HEK293 (cell line): ENCODE results near the gene ADM2.

Source experiments
- CTCF ChIA-PET: fragments of 350-600 bp; formaldehyde crosslinking; extraction: SDS; loops from one replicate; lab custom pipeline; 2021; ENCODE audit warnings: antibody characterized with exemption; lab: Yijun Ruan, JAX
- POLR2A ChIA-PET: fragments of 300-600 bp; formaldehyde crosslinking; extraction: SDS; loops from one replicate; lab custom pipeline; 2020; ENCODE audit warnings: antibody characterized with exemption, inconsistent platforms; lab: Yijun Ruan, JAX
- H3K27ac ChIP-seq: fragments of 200-500 bp; sonication (Bioruptor generic); 2 replicates; pipeline ENCODE4 v1.5.1; 2014; ENCODE audit warnings: low read depth, low read length, control low read depth, inconsistent platforms; ENCODE audit errors: extremely low read depth
- H3K36me3 ChIP-seq, 2 experiments: fragments of 200-500 bp in 1 of 2; sonication (Bioruptor generic) in 1 of 2; 1 replicate in 1 of 2; 2 replicates in 1 of 2; pipeline ENCODE4 v1.5.1; 2014 to 2017; ENCODE audit warnings: inconsistent platforms in 2 of 2, low read length in 2 of 2; ENCODE audit not compliant: control insufficient read depth in 2 of 2, insufficient read depth in 1 of 2
- H3K4me1 ChIP-seq: fragments of 200-500 bp; sonication (Bioruptor generic); 2 replicates; pipeline ENCODE4 v1.5.1; 2014; ENCODE audit warnings: mild to moderate bottlenecking, low read length, inconsistent platforms; ENCODE audit not compliant: control insufficient read depth, insufficient read depth
- H3K4me3 ChIP-seq: 2 replicates; pipeline ENCODE4 v1.5.1; 2011; ENCODE audit warnings: low read depth, mild to moderate bottlenecking, control low read depth, low read length, moderate library complexity
- H3K9me3 ChIP-seq: fragments of 200-500 bp; sonication (Bioruptor generic); 2 replicates; pipeline ENCODE4 v1.5.1; 2014; ENCODE audit warnings: low read depth, low read length, inconsistent platforms; ENCODE audit not compliant: control insufficient read depth, insufficient read depth
- BCL11A ChIP-seq: fragments of 450-650 bp; formaldehyde crosslinking; IDR thresholded peaks from 2 replicates; pipeline ENCODE4 v1.5.1; 2016; ENCODE audit warnings: low read depth, missing biosample characterization, missing genetic modification characterization
- GLIS1 ChIP-seq: fragments of 450-650 bp; formaldehyde crosslinking; IDR thresholded peaks from 2 replicates; pipeline ENCODE4 v1.5.1; 2016; ENCODE audit warnings: missing biosample characterization, missing genetic modification characterization
- GLIS2 ChIP-seq: fragments of 450-650 bp; formaldehyde crosslinking; IDR thresholded peaks from 2 replicates; pipeline ENCODE4 v1.5.1; 2016; ENCODE audit warnings: missing biosample characterization, missing genetic modification characterization
- KLF7 ChIP-seq: fragments of 450-650 bp; formaldehyde crosslinking; IDR thresholded peaks from 2 replicates; pipeline ENCODE4 v1.5.1; 2016; ENCODE audit warnings: missing biosample characterization, missing genetic modification characterization, borderline replicate concordance
- KLF8 ChIP-seq: fragments of 450-650 bp; formaldehyde crosslinking; IDR thresholded peaks from 2 replicates; pipeline ENCODE4 v1.5.1; 2016; ENCODE audit warnings: missing biosample characterization, missing genetic modification characterization
- KLF9 ChIP-seq: fragments of 450-650 bp; formaldehyde crosslinking; IDR thresholded peaks from 2 replicates; pipeline ENCODE4 v1.5.1; 2016; ENCODE audit warnings: missing biosample characterization, missing genetic modification characterization, low read depth
- REPIN1 ChIP-seq: fragments of 450-650 bp; formaldehyde crosslinking; IDR thresholded peaks from 2 replicates; pipeline ENCODE4 v1.5.1; 2017; ENCODE audit warnings: missing biosample characterization, missing genetic modification characterization, low read depth
- SP2 ChIP-seq: fragments of 450-650 bp; formaldehyde crosslinking; IDR thresholded peaks from 2 replicates; pipeline ENCODE4 v1.5.1; 2016; ENCODE audit warnings: missing biosample characterization, missing genetic modification characterization
- ZBTB17 ChIP-seq: fragments of 450-650 bp; formaldehyde crosslinking; IDR thresholded peaks from 2 replicates; pipeline ENCODE4 v1.5.1; 2016; ENCODE audit warnings: missing biosample characterization, missing genetic modification characterization
- ZEB2 ChIP-seq: fragments of 450-650 bp; formaldehyde crosslinking; IDR thresholded peaks from 2 replicates; pipeline ENCODE4 v1.5.1; 2016; ENCODE audit warnings: missing biosample characterization, missing genetic modification characterization
- ZFHX2 ChIP-seq: fragments of 450-650 bp; formaldehyde crosslinking; conservative IDR thresholded peaks from 2 replicates; pipeline ENCODE4 v1.5.1; 2016; ENCODE audit warnings: missing biosample characterization, missing genetic modification characterization
- ZFP69B ChIP-seq: fragments of 450-650 bp; formaldehyde crosslinking; IDR thresholded peaks from 2 replicates; pipeline ENCODE4 v1.5.1; 2016; ENCODE audit warnings: missing biosample characterization, missing genetic modification characterization
- ZNF223 ChIP-seq: fragments of 450-650 bp; formaldehyde crosslinking; IDR thresholded peaks from 2 replicates; pipeline ENCODE4 v1.5.1; 2016; ENCODE audit warnings: missing biosample characterization, missing genetic modification characterization
- ZNF37A ChIP-seq: fragments of 450-650 bp; IDR thresholded peaks from 2 replicates; pipeline ENCODE4 v1.5.1; 2018; ENCODE audit warnings: missing biosample characterization, missing genetic modification characterization
- ZNF423 ChIP-seq: fragments of 450-650 bp; formaldehyde crosslinking; IDR thresholded peaks from 2 replicates; pipeline ENCODE4 v1.5.1; 2016; ENCODE audit warnings: missing biosample characterization, missing genetic modification characterization
- ZNF558 ChIP-seq: fragments of 450-650 bp; formaldehyde crosslinking; IDR thresholded peaks from 2 replicates; pipeline ENCODE4 v1.5.1; 2016; ENCODE audit warnings: missing biosample characterization, missing genetic modification characterization
- ZNF561 ChIP-seq: fragments of 450-650 bp; IDR thresholded peaks from 2 replicates; pipeline ENCODE4 v1.5.1; 2018; ENCODE audit warnings: missing biosample characterization, missing genetic modification characterization, borderline replicate concordance
- ZNF623 ChIP-seq: fragments of 450-650 bp; formaldehyde crosslinking; IDR thresholded peaks from 2 replicates; pipeline ENCODE4 v1.5.1; 2016; ENCODE audit warnings: missing biosample characterization, missing genetic modification characterization
- ZNF768 ChIP-seq: fragments of 450-650 bp; formaldehyde crosslinking; IDR thresholded peaks from 2 replicates; pipeline ENCODE4 v1.5.1; 2018; ENCODE audit warnings: missing biosample characterization, mild to moderate bottlenecking, missing genetic modification characterization
- ZSCAN16 ChIP-seq: fragments of 450-650 bp; formaldehyde crosslinking; IDR thresholded peaks from 2 replicates; pipeline ENCODE4 v1.5.1; 2016; ENCODE audit warnings: missing biosample characterization, missing genetic modification characterization
- TF ChIP-seq, protein P1 (sequence below): fragments of 450-650 bp; formaldehyde crosslinking; IDR thresholded peaks from 2 replicates; pipeline ENCODE4 v1.5.1; 2017; ENCODE audit warnings: missing biosample characterization, missing genetic modification characterization
- TF ChIP-seq, protein P2 (sequence below): fragments of 450-650 bp; formaldehyde crosslinking; IDR thresholded peaks from 2 replicates; pipeline ENCODE4 v1.5.1; 2016; ENCODE audit warnings: missing biosample characterization, missing genetic modification characterization
- TF ChIP-seq, protein P3 (sequence below): fragments of 450-650 bp; formaldehyde crosslinking; IDR thresholded peaks from 2 replicates; pipeline ENCODE4 v1.5.1; 2016; ENCODE audit warnings: missing biosample characterization, missing genetic modification characterization
- TF ChIP-seq, protein P4 (sequence below): fragments of 450-650 bp; formaldehyde crosslinking; IDR thresholded peaks from 2 replicates; pipeline ENCODE4 v1.5.1; 2016; ENCODE audit warnings: missing biosample characterization, missing genetic modification characterization
- TF ChIP-seq, protein P5 (sequence below): fragments of 450-650 bp; formaldehyde crosslinking; IDR thresholded peaks from 2 replicates; pipeline ENCODE4 v1.5.1; 2016; ENCODE audit warnings: missing biosample characterization, missing genetic modification characterization

The ADM2 gene

DNA sequence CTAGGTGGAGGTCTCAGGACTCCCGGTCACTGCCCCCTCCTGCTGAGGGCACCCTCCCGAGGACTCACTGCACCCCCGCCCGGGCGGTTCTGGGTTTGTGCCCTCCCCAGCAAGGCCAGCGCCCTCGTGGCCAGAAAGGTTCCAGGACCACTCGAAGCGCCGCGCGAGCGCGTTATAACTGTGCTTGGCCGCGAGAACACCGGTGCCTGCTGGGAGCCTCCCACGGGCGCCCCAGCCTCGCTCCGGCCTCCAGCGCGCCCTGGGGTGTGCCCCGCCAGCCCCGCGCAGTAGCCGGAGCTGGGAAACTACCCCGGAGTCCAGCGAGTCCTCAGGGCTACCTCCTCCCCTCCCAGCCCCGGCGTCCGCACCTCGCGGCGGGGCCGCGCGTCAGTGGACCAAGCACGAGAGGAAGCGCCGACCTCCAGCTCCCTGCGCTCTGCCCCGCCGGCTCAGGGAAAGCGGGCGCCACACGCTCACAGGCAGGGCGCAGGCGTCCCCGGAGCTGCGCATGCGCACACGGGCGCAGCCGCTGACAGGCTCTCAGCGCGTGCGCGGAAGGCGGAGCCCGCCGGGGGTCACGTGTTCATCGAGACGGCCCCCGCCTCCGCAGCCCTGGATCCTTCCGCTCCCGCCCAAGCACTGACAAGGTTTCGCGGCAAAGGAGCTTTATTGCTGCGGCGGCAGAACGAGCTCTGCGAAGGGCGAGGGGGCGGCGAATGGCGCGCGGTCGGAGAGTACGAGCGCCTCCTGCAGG is 43.9 kb downstream of the ADM2 start, which contains the start of gene SCO2:
Gene SCO2 (minus strand): TSS at position 495 of the 754 bp plus-strand sequence. CDS start 1,187 bp downstream, outside the sequence.
- peak within 1 kb of the TSS; percentile 90 for H3K27ac ChIP-seq
- CTCF ChIA-PET = interaction anchor here (0.6 to 2.7 kb wide), 55 partner anchors 8 to 734 kb away, joined by 3 to 37 read pairs (median 4); partner anchors contain the start of genes KLHDC7B, LMF2, NCAPH2 and SYCE3
- TF ChIP-seq ZBTB17 (peak; percentile 58), KLF8 (tag by site-specific recombination) (peak; percentile 80), ZNF561 (tag by site-specific recombination) (peak; percentile 48), ZNF37A (tag by site-specific recombination) (no peak), ZFP69B (tag by site-specific recombination) (no peak; the same call in 1 of the 2 replicates), GLIS2 (peak; percentile 98), ZNF623 (0 out of 2 replicates have a peak, but pooled peaks have one; percentile 9), ZNF558 (tag by site-specific recombination) (no peak), ZFHX2 (tag by site-specific recombination) (peak; percentile 95), ZSCAN16 (tag by site-specific recombination) (0 out of 2 replicates have a peak, but pooled peaks have one; percentile 26), GLIS1 (peak; percentile 94), ZNF423 (tag by site-specific recombination) (peak; percentile 93), SP2 (peak; percentile 81), KLF7 (tag by site-specific recombination) (peak; percentile 47; the same call in 1 of the 2 replicates), KLF9 (peak; percentile 51; the same call in 1 of the 2 replicates), ZNF223 (tag by site-specific recombination) (no peak), ZEB2 (tag by site-specific recombination) (peak; percentile 70; the same call in 1 of the 2 replicates), REPIN1 (tag by site-specific recombination) (0 out of 2 replicates have a peak, but pooled peaks have one; percentile 30), ZNF768 (tag by site-specific recombination) (0 out of 2 replicates have a peak, but pooled peaks have one; percentile 17), BCL11A (peak; percentile 74; the same call in 1 of the 2 replicates)
- TF ChIP-seq, protein P1, sequence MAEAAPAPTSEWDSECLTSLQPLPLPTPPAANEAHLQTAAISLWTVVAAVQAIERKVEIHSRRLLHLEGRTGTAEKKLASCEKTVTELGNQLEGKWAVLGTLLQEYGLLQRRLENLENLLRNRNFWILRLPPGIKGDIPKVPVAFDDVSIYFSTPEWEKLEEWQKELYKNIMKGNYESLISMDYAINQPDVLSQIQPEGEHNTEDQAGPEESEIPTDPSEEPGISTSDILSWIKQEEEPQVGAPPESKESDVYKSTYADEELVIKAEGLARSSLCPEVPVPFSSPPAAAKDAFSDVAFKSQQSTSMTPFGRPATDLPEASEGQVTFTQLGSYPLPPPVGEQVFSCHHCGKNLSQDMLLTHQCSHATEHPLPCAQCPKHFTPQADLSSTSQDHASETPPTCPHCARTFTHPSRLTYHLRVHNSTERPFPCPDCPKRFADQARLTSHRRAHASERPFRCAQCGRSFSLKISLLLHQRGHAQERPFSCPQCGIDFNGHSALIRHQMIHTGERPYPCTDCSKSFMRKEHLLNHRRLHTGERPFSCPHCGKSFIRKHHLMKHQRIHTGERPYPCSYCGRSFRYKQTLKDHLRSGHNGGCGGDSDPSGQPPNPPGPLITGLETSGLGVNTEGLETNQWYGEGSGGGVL = 0 out of 2 replicates have a peak, but pooled peaks have one; percentile 47
- TF ChIP-seq, protein P2, sequence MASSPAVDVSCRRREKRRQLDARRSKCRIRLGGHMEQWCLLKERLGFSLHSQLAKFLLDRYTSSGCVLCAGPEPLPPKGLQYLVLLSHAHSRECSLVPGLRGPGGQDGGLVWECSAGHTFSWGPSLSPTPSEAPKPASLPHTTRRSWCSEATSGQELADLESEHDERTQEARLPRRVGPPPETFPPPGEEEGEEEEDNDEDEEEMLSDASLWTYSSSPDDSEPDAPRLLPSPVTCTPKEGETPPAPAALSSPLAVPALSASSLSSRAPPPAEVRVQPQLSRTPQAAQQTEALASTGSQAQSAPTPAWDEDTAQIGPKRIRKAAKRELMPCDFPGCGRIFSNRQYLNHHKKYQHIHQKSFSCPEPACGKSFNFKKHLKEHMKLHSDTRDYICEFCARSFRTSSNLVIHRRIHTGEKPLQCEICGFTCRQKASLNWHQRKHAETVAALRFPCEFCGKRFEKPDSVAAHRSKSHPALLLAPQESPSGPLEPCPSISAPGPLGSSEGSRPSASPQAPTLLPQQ (tag by site-specific recombination) = peak; percentile 78; the same call in 1 of the 2 replicates
- TF ChIP-seq, protein P3, sequence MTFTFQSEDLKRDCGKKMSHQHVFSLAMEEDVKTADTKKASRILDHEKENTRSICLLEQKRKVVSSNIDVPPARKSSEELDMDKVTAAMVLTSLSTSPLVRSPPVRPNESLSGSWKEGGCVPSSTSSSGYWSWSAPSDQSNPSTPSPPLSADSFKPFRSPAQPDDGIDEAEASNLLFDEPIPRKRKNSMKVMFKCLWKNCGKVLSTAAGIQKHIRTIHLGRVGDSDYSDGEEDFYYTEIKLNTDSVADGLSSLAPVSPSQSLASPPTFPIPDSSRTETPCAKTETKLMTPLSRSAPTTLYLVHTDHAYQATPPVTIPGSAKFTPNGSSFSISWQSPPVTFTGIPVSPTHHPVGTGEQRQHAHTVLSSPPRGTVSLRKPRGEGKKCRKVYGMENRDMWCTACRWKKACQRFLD (tag by site-specific recombination) = no peak
- TF ChIP-seq, protein P4, sequence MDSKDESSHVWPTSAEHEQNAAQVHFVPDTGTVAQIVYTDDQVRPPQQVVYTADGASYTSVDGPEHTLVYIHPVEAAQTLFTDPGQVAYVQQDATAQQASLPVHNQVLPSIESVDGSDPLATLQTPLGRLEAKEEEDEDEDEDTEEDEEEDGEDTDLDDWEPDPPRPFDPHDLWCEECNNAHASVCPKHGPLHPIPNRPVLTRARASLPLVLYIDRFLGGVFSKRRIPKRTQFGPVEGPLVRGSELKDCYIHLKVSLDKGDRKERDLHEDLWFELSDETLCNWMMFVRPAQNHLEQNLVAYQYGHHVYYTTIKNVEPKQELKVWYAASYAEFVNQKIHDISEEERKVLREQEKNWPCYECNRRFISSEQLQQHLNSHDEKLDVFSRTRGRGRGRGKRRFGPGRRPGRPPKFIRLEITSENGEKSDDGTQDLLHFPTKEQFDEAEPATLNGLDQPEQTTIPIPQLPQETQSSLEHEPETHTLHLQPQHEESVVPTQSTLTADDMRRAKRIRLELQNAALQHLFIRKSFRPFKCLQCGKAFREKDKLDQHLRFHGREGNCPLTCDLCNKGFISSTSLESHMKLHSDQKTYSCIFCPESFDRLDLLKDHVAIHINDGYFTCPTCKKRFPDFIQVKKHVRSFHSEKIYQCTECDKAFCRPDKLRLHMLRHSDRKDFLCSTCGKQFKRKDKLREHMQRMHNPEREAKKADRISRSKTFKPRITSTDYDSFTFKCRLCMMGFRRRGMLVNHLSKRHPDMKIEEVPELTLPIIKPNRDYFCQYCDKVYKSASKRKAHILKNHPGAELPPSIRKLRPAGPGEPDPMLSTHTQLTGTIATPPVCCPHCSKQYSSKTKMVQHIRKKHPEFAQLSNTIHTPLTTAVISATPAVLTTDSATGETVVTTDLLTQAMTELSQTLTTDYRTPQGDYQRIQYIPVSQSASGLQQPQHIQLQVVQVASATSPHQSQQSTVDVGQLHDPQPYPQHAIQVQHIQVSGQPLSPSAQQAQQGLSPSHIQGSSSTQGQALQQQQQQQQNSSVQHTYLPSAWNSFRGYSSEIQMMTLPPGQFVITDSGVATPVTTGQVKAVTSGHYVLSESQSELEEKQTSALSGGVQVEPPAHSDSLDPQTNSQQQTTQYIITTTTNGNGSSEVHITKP (tag by site-specific recombination) = peak; percentile 18; the same call in 1 of the 2 replicates
- TF ChIP-seq, protein P5, sequence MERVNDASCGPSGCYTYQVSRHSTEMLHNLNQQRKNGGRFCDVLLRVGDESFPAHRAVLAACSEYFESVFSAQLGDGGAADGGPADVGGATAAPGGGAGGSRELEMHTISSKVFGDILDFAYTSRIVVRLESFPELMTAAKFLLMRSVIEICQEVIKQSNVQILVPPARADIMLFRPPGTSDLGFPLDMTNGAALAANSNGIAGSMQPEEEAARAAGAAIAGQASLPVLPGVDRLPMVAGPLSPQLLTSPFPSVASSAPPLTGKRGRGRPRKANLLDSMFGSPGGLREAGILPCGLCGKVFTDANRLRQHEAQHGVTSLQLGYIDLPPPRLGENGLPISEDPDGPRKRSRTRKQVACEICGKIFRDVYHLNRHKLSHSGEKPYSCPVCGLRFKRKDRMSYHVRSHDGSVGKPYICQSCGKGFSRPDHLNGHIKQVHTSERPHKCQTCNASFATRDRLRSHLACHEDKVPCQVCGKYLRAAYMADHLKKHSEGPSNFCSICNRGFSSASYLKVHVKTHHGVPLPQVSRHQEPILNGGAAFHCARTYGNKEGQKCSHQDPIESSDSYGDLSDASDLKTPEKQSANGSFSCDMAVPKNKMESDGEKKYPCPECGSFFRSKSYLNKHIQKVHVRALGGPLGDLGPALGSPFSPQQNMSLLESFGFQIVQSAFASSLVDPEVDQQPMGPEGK (tag by site-specific recombination) = peak; percentile 82

More for the DNA sequence above, 43.9 kb downstream of the ADM2 start, which contains the start of gene SCO2:
- no peaks in the 10 kb centered on the region; the same call in 1 of the 2 replicates for H3K4me1 ChIP-seq
- peaks cover 0 to 40% of the 10 kb centered on the region in 2 experiments; a peak in 2 of 3 replicates for H3K36me3 ChIP-seq
- POLR2A ChIA-PET = interaction anchor here (0.6 to 5.3 kb wide), 43 partner anchors 8 to 758 kb away, joined by 3 to 189 read pairs (median 5); partner anchors contain the start of genes ARSA, CHKB, CPT1B and HDAC10
- H3K9me3 ChIP-seq = no peaks in the 10 kb centered on the region
- H3K4me3 ChIP-seq = peak within 1 kb of the TSS; percentile 79
